HAP-1 (cell line): ENCODE data around the gene POU2AF3.

ENCODE experiments used
- DNase-seq, 2 experiments: peaks; one replicate each; pipeline ENCODE4 v3.0.0-alpha.2; 2016 to 2020; ENCODE audit warnings: low spot score in 2 of 2
- H3K27me3 ChIP-seq: fragments of 250-450 bp; sonication (Bioruptor Pico); 2 replicates; pipeline ENCODE4 v1.5.1; 2020; ENCODE audit warnings: low read depth, mild to moderate bottlenecking, moderate library complexity
- H3K36me3 ChIP-seq: fragments of 250-450 bp; sonication (Bioruptor Pico); replicated peaks from 2 replicates; pipeline ENCODE4 v1.5.1; 2020; ENCODE audit warnings: mild to moderate bottlenecking
- H3K4me1 ChIP-seq: fragments of 250-450 bp; sonication (Bioruptor Pico); 2 replicates; pipeline ENCODE4 v1.5.1; 2020; ENCODE audit warnings: mild to moderate bottlenecking
- H3K4me3 ChIP-seq: fragments of 250-450 bp; sonication (Bioruptor Pico); 2 replicates; pipeline ENCODE4 v1.5.1; 2020; ENCODE audit warnings: mild to moderate bottlenecking, moderate library complexity
- H3K9me3 ChIP-seq: fragments of 250-450 bp; sonication (Bioruptor Pico); 2 replicates; pipeline ENCODE4 v1.5.1; 2020; ENCODE audit warnings: mild to moderate bottlenecking, moderate library complexity
- in situ Hi-C: fragments of 300-500 bp; cut with MboI; formaldehyde crosslinking; loops from 3 replicates; pipeline ENCODE4 v1.14.3; 2020; ENCODE audit warnings: low sequenced_read_pairs, inconsistent platforms, mixed read lengths

The POU2AF3 gene

DNA sequence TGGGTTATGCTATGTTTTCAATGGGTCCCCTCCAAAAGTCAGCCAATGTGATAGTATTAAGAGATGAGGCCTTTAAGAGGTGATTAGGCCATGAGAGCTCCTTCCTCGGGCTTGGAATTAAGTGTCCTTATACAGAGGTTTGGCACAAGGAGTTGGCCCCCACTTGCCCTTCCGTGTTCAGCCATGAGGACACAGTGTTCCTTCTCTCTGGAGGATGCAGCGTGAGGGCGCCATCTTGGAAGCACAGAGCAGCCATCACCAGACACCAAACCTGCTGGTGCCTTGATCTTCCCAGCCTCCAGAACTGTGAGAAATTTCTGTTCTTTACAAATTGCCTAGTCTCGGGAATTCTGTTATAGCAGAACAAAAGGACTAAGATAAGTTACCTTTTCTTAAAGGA is 26.9 kb downstream of the POU2AF3 start:
- no peak for DNase-seq
- Histone ChIP-seq H3K4me3 (no peak overlapping the region), H3K27me3 (no peaks in the 10 kb centered on the region), H3K9me3 (no peaks in the 10 kb centered on the region), H3K36me3 (no peaks in the 10 kb centered on the region), H3K4me1 (no peaks in the 10 kb centered on the region)
- in situ Hi-C loops = no loop called here

DNA sequence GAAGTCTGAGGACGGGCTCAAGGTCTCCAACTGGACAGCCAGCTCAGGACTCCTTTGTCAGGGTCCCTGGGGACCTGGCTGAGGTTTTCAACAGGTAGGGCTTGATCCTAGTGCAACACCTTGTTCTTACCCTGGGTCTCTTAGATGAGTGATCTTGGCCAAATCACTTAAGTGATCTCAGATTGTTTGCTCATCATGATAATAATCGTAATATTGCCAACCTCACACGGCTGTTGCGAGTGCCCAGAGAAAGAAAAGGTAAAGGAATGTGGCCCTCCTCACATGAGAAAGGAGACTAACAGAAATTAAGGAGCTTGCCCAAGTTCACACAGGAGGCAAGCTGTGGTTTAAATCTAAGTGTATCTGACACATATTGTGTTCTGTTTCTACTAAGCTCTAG is 28.5 kb downstream of the POU2AF3 start:
- Histone ChIP-seq H3K27me3 (no peaks in the 10 kb centered on the region), H3K36me3 (no peaks in the 10 kb centered on the region), H3K4me3 (no peak overlapping the region), H3K9me3 (no peaks in the 10 kb centered on the region), H3K4me1 (no peaks in the 10 kb centered on the region)
- in situ Hi-C loops = no loop called here
- no peak for DNase-seq

DNA sequence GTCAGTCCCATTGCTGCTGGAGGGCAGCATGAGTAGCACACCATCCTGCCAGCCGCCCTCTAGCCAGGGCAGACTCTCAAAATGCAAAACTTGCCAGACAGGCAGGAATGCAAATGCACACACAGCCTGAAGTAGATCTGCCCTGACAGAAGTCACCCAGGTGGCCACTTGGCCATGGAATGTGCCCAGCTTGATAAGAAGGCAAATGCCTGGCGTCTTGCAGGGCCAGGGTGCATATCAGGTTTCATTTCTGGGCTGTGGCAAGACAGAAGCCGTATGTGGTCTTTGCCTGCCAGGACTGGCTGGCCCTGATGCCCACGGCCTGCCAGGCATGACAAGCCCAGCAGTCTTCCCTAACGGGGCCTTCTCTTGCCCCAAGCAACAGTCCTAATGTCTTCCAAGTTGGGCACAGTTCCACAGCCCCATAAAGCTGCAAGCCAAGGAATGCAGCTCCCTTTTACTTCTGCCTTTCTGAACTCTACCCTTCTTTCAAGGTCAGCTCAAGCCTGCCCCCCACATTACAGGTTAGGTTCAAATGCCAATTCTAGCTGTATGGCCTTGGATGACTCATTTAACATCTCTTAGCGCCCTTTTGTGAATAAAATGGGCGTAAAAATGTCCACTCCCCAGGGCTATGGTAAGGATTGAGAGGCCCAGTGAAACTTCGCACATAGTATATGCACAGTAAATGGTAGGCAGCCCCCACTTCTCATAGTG is 29.7 kb downstream of the POU2AF3 start:
- in situ Hi-C loops = no loop called here
- no peaks in the 10 kb centered on the region for H3K9me3 ChIP-seq
- H3K4me1 ChIP-seq = no peaks in the 10 kb centered on the region
- H3K27me3 ChIP-seq = no peaks in the 10 kb centered on the region
- no peaks in the 10 kb centered on the region for H3K36me3 ChIP-seq
- no peak overlapping the region for H3K4me3 ChIP-seq
- no peak for DNase-seq

DNA sequence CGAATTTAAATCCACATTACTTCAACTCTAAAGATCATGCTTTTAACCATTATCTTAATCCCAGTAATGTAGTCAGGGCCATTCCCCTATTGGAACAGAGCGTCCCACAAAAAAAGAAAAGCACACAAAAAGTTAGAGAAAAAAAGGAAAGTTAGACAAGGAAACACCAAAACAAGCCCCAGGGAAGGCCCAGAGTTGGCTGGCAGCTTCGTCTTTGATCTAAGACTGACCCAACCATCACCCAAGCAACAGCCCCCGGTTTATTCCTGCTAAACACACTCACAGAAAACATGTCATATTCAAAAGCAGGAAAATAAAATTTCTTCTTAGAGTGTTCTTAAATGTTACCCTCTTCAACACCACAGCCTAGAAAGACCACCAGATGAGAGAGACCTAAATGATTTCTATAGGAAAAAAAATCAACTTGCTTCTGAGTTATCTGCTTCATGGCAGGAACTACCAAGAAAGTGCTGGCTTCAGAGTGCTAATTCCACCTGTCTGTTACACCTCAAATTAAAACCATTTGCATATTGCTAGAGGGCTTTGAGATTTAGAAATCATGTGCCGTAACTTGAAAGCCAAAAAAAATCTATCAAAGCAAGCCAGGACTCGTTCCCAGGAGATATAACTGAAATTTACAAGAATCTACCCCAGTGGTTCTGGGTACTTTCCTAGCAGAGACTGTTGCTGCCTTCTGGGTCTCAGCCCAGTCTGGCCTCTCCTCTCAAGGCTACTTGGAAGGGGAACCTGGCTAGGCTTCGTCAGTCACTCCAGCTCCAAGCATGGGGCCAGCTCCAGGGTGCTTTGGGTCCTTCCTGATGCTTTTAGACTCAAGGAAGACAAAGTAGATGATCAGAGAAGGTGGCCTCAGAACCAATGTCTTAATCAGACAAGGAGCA is 31.2 kb downstream of the POU2AF3 start:
- no peaks in the 10 kb centered on the region for H3K36me3 ChIP-seq
- H3K27me3 ChIP-seq = no peaks in the 10 kb centered on the region; the same call in 1 of the 2 replicates
- DNase-seq = no peak
- H3K4me1 ChIP-seq = no peaks in the 10 kb centered on the region
- no peak overlapping the region for H3K4me3 ChIP-seq
- in situ Hi-C loops = no loop called here
- no peaks in the 10 kb centered on the region for H3K9me3 ChIP-seq

DNA sequence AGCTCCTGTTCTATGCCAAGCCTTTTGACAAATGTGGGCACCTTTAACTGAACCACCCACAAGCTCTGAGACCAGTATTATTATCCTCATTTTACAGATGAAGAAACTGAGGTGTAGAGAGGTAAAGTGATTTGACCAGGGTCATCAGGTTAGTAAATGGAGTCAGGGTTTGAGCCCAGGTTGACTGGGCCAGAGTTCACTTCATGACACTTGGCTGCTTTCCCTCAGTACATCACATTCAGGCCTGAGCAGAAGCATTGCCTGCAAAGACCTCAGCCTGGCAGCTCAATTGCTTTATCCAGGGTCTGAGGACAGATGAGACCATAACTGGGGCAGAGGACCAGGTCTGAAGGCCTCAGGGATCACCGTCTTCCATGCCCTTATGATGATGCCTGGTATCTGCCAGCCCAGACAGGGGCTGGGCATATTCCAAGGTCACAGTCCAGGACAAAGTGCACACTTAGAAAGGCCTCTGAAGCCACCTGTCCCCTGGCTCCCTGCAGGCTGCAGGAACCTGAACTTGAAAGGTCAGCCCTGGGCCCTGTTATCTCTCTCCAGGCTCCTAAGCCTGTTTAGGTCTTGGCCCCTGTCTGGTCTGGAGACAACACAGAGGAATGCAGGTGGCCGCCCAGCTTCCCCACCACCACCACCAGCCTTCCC is 32.0 kb downstream of the POU2AF3 start:
- in situ Hi-C loops = no loop called here
- Histone ChIP-seq H3K27me3 (no peaks in the 10 kb centered on the region; the same call in 1 of the 2 replicates), H3K4me3 (no peak overlapping the region), H3K4me1 (no peaks in the 10 kb centered on the region), H3K9me3 (no peaks in the 10 kb centered on the region), H3K36me3 (no peaks in the 10 kb centered on the region)
- no peak for DNase-seq

DNA sequence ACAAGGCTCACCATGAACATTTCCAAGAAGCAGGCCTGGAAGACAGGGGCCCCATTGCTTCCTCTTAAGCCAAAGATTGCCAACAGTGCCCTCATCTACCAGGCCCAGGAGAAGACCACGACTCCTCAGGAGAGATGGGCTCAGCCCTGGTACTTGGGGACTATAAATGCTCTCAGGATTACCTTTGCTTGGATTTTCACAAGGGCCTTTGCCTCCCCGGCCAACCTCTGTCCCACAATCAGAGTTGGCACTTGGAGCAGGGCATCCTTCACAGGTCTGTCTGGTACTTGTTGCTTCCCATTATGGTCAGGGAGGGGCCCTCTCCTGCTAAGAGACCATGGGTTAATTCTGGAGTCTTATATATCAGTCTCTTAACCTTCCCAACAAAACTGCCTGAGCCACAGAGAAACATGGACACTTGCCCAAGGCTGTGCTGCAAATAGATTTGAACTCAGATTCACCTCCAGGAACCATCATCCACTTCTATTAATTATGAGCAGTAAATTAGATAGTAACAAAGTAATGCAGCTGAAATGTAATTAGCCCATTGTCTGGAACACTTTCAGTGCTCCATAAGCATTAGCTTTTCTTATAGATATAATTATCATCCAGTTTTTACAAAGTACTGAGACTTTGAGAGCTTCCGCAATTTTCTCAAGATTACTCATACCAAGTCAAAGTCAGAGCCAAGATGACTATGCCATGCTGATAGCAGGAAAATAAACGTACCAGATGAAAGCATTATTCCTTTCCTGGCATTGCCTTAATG is 33.5 kb downstream of the POU2AF3 start:
- H3K36me3 ChIP-seq = no peaks in the 10 kb centered on the region
- no peaks in the 10 kb centered on the region for H3K4me1 ChIP-seq
- no peaks in the 10 kb centered on the region; the same call in 1 of the 2 replicates for H3K27me3 ChIP-seq
- no peak for DNase-seq
- in situ Hi-C loops = no loop called here
- H3K9me3 ChIP-seq = no peaks in the 10 kb centered on the region
- no peak overlapping the region for H3K4me3 ChIP-seq

DNA sequence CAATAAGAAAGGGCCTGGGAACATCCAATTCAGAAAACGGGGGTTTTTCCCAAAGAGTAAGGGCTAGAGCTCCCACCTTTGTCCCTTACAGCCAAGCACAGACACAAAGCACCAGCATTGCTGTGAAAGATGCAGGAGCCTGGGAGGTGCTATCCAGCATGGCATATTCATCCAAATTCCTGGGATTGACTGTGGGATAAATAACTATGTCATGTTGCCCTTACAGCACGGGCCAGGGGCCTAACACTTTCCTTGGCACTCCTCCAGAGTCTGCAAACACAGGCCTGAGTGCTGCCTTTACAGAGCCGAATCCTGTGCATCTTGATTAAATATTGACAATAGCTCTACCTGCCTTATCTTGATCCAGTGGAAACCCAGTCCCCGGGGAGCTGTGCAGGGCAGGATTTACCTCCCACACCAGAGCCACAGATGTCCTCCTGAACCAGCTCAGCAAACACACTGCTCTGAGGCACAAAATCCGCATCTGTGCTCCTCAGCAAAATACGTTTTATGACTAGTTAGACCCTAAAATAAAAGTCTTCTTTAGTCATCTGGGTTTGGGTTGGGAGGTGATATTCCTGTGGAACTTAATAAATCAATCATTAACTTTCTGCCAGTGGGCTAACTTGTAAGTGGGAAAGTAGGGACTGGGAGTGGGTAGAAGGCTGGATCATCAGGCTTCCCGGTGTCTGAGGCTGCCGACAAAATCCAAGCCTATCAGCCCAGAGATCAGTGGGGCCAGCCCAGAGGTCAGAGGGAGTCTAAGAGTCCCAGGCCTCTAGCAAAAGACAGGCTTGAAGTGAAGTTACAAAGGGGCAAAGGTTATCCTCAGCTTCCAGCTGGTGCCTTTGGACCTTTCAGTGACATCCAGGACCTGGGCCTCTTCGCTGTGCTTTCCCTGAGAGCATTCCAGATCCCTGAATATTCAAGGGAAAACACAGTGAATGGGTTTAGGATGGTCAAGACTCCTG is 36.5 kb downstream of the POU2AF3 start:
- DNase-seq = no peak
- H3K27me3 ChIP-seq = no peaks in the 10 kb centered on the region; the same call in 1 of the 2 replicates
- H3K9me3 ChIP-seq = no peaks in the 10 kb centered on the region
- in situ Hi-C loops = no loop called here
- no peaks in the 10 kb centered on the region for H3K4me1 ChIP-seq
- no peaks in the 10 kb centered on the region for H3K36me3 ChIP-seq
- no peak overlapping the region for H3K4me3 ChIP-seq

DNA sequence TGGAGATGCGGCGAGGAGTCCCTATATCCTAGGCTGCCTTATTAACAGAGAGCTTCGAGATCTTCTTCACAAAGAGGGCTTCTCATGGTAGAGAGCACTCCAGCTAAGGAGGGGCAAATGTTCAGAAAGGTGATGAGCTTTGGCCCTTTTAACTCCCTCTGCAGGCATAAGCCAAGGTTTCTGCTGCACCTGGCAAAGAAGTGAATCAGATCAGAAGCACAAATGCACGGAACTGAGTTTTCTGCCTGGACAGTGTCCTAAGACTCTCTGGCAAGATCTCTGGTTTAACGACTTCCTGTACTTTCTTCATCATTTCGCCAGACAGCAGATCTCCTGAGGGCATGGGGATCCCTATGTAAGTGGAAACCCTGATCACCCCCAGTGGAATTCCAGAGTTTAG is 37.2 kb downstream of the POU2AF3 start:
- no peak for DNase-seq
- no peaks in the 10 kb centered on the region for H3K4me1 ChIP-seq
- H3K4me3 ChIP-seq = no peak overlapping the region
- no peaks in the 10 kb centered on the region; the same call in 1 of the 2 replicates for H3K27me3 ChIP-seq
- in situ Hi-C loops = no loop called here
- no peaks in the 10 kb centered on the region for H3K36me3 ChIP-seq
- no peaks in the 10 kb centered on the region for H3K9me3 ChIP-seq

DNA sequence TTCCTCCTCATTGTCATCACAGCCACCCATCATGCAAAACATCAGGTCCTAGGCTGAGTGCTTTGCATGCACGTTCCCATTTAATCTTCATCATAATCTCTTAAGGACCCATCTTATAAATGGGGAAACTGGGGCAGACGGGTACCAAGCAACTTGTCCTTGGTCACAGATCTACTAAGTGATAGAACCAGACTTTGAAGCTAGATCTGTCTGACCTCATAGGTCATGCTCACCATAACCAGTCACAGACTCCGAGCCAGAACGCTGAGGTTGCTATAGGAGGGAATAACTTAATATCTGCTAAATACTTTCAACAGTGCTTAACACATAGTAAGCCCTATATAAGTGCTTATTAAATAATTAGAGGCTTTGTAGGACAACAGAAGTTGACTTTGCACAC is 37.7 kb downstream of the POU2AF3 start:
- H3K36me3 ChIP-seq = no peaks in the 10 kb centered on the region
- no peak overlapping the region for H3K4me3 ChIP-seq
- H3K4me1 ChIP-seq = no peaks in the 10 kb centered on the region
- DNase-seq = no peak
- no peaks in the 10 kb centered on the region for H3K9me3 ChIP-seq
- in situ Hi-C loops = no loop called here
- no peaks in the 10 kb centered on the region; the same call in 1 of the 2 replicates for H3K27me3 ChIP-seq

DNA sequence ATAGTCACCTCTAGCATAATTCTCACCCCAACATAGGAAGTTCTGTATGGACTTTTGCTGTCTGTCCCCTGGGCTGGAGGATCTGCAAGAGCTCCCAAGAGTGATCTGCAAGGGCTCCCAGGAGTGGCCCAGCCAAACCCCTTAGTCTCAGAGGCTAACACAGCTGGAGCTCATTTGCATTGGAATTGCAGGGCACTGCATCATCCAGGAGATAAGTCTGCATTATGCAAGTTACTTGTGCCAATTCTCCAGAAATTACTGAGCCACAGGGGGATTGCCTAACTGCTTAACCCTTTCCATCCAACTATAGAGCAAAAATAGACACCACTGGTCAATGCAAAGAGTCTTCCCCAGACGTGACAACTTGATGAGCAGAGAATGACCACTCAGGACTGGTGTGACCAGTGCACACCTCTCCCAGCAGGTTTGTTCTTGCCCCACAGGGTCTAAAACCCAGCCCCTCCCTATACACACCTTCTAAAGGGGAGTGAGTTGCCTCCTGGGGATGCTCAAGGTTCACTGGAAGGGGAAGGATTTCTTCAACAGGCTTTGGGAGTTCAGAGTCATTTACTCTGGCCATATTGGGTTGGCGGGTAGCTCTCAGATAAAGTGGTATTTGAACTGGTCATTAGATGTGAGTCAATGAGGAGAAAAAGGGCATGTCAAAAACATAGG is 38.4 kb downstream of the POU2AF3 start:
- DNase-seq = no peak
- Histone ChIP-seq H3K36me3 (no peaks in the 10 kb centered on the region), H3K27me3 (no peaks in the 10 kb centered on the region; the same call in 1 of the 2 replicates), H3K9me3 (no peaks in the 10 kb centered on the region), H3K4me3 (no peak overlapping the region), H3K4me1 (no peaks in the 10 kb centered on the region)
- in situ Hi-C loops = no loop called here

DNA sequence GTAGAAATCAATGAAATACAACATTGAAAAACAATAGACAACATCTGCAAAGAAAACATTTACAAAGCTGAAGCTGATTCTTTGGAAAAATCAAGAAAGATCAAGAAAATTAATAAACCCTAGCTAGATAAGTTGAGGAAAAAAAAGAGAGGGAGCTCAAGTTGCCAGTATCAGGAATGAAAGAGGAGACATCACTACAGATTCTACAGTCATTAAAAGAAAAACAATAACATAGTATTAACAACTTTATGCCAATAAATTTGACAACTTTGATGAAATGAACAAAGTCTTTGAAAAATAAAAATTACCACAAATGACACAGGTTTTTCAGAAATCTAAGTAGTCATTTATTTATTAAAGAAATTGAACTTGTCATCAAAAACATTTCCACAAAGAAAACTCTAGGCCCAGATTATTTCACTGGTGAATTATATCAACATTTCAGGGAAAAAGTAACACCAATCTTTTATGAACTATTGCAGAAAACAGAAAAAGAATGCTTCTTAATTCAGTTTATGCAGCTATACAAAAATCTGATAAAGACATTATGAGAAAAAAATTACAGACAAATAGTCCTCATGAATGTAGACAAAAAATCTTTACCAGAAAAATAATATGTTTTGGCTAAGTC is 41.5 kb downstream of the POU2AF3 start:
- no peak overlapping the region for H3K4me3 ChIP-seq
- H3K36me3 ChIP-seq = no peaks in the 10 kb centered on the region
- no peak for DNase-seq
- in situ Hi-C loops = no loop called here
- no peaks in the 10 kb centered on the region for H3K4me1 ChIP-seq
- no peaks in the 10 kb centered on the region for H3K9me3 ChIP-seq
- no peaks in the 10 kb centered on the region for H3K27me3 ChIP-seq

DNA sequence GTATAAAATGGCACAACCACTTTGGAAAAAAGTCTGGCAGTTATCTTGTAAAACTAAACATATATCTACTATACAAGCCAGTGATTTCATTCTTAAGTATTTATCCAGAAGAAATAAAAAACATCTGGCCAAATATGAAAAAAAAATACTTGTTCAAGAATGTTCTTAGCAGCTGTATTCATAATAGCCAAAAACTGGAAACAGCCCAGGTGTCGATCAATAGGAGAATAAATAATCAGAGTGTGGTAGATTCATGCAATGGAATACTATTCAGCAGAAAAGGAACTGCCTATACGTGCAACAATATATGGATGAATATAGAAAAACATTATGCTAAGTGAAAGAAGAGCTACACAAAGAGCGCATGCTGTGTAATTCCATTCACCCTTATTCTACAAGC is 44.0 kb downstream of the POU2AF3 start:
- Histone ChIP-seq H3K9me3 (no peaks in the 10 kb centered on the region), H3K36me3 (no peaks in the 10 kb centered on the region), H3K4me1 (no peaks in the 10 kb centered on the region), H3K4me3 (no peak overlapping the region), H3K27me3 (no peaks in the 10 kb centered on the region)
- in situ Hi-C loops = no loop called here
- no peak for DNase-seq
